ENCODE measurements around the gene LMTK2.
"Not testable (repeated sequence)": the region's sequence is repeated elsewhere in the genome, so short reads cannot be mapped to it uniquely, and the experiment has no call there.

LMTK2 gene

DNA sequence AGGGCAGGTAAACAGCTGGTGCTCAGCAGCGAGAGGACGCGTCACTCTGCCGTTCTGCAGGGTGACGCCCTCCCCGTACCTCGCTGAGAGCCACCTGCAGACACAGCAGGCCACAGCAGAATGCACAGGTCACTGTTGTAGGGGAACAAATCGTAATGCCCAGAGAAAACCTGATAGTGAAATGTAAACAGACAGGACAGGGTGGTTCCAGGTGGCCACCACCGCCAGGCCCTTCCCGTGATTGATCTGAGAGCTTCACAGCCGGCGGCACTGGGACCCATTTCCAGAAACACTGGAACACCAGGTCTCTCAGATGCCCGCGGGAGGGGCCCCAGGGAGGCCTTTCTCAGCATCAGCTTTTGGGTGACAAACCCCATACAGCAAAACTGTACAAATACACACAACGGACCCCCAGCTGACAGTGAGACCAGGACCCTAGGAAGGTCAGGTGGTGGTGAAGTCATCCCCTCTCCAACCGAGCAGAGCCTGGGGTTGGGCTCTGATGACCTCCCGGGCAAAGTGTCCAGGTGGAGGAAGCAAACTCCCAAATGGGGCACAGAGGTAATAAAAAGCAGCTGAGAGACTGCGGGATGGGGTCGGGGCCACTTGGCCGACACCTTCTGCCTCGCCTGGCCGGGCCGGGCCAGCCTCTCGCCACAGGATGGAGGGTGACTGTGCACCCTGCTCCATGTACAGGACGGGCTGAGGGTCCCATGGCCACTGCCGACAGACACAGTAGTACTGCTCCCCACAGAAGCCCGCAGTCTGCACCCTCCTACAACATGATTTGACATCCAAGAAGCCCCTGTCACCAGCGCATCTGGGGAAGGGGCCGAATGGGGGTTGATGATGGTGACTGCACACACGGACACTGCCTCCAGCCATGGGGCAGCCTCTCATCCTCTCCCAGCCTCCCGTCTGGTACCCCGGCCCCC is 109.2 kb downstream of the LMTK2 start:
- no peak for DNase-seq (ENCODE audit: low read depth)
- H3K4me3 ChIP-seq (ENCODE audit: low read depth, low read length) = no peak overlapping the region

GRCh38 chr7:98216941-98217622 is 110.4 kb downstream of the LMTK2 start:
- DNase-seq (ENCODE audit: low read depth) = no peak
- TF ChIP-seq, protein P1, sequence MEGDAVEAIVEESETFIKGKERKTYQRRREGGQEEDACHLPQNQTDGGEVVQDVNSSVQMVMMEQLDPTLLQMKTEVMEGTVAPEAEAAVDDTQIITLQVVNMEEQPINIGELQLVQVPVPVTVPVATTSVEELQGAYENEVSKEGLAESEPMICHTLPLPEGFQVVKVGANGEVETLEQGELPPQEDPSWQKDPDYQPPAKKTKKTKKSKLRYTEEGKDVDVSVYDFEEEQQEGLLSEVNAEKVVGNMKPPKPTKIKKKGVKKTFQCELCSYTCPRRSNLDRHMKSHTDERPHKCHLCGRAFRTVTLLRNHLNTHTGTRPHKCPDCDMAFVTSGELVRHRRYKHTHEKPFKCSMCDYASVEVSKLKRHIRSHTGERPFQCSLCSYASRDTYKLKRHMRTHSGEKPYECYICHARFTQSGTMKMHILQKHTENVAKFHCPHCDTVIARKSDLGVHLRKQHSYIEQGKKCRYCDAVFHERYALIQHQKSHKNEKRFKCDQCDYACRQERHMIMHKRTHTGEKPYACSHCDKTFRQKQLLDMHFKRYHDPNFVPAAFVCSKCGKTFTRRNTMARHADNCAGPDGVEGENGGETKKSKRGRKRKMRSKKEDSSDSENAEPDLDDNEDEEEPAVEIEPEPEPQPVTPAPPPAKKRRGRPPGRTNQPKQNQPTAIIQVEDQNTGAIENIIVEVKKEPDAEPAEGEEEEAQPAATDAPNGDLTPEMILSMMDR (IDR thresholded peaks at IDR 0.05; ENCODE audit: control insufficient read depth, extremely low read depth, insufficient read depth) = no peak

More for the DNA sequence above, 109.2 kb downstream of the LMTK2 start:
- TF ChIP-seq, protein P1 (IDR thresholded peaks at IDR 0.05; ENCODE audit: control insufficient read depth, extremely low read depth, insufficient read depth) = no peak

DNA sequence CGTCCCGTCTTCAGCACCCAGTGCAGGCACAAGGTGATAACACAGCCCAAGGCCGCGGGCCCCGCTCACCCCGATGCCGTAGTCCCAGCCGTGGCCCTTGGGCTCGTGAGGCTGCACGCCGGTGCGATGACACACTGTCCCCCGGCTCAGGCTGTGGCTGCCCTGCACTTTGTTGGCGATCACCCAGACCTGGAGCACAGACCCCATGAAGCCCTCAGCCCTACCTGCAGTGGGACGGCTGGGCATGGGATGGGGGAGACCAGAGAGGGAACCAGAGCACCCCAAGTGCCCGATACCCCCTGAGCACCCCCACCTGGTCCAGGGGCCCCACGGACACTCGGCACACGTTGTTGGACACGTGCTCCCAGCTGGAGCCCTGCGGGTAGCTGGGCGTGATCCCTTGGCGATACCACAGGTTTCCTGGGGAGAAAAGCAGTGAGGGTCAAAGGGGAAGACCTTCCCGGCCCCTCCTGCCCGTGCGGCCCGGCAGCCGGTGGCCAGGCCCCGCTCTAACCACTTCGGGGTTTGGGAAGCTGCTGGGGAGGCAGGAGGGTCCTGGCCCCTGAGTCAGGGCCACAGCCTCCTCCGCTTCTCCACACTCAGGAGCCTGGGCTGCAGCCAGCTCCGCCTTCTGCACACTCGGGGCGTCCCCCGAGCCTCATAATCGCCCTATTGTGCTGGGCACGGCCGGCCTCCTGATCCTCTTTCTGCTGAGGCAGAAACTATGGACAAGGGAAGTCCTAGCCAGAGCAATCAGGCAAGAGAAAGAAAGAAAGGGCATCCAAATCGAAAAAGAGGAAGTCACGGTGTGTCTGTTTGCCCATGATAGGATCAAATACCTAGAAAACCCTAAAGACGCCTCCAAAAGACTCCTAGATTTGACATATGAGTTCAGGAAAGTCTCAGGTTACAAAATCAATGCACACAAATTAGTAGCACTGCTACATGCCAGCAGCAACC is 111.2 kb downstream of the LMTK2 start:
- no peak overlapping the region for H3K4me3 ChIP-seq (ENCODE audit: low read depth, low read length)
- peak; percentile 52 for DNase-seq (ENCODE audit: low read depth)
- TF ChIP-seq, protein P1 (IDR thresholded peaks at IDR 0.05; ENCODE audit: control insufficient read depth, extremely low read depth, insufficient read depth) = no peak

More at GRCh38 chr7:98216941-98217622, 110.4 kb downstream of the LMTK2 start:
- no peak overlapping the region for H3K4me3 ChIP-seq (ENCODE audit: low read depth, low read length)

DNA sequence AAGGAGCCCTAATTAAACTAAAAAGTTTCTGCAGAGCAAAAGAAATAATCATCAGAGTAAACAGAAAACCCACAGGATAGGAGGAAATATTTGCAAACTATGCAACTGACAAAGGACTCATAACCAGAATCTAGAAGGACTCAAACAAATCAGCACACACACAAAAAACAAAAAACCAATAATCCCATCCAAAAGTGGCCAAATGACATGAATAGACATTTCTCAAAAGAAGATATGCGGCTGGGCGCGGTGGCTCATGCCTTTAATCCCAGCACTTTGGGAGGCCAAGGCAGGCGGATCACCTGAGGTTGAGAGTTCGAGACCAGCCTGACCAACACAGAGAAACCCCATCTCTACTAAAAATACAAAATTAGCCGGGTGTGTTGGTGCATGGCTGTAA is 112.7 kb downstream of the LMTK2 start:
- H3K4me3 ChIP-seq (ENCODE audit: low read depth, low read length); DNase-seq (ENCODE audit: low read depth): not testable (repeated sequence)

DNA sequence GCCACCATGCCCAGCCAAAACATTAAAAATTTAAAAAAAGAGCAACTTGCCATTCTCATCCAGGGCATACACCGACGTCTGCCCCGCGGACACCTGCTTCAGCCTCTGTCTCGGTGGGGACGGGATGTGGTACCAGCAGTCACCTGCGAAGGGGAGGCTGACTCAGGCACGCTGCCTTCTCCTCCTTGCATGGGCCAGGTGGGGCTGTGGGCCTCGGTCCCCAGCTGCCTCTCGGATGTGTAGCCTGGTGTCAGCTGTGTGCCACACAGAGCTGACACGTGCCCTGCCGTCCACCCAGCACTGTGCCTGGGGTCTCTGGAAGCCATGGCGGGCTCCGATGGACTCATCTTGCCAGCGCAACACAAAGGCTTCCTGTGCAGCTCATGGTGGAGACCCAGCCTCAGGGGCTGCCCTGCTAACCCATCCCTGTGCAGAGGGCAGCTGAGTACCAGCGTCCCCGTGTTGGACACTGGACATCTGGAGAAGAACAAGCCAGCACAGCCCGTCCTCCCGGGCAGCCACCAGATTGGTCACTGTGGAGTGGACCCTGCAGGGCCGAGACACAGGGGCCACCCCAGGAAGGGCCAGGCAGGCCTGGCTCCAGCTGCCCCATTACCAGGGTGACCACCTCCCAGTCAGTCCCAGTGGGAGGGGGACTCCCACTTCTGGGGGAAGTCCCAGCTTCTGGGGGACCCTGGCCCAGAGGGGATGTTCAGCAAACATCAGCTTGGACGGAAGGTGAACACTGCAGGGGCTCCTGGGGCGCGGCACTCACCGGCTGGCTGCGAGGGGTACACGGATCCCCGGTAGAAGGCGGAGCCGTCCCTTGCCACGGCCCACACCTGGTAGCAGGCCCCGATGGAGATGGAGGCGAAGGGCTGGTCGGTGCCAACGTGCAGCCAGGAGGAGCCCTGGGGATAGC is 115.2 kb downstream of the LMTK2 start:
- TF ChIP-seq, protein P1 (IDR thresholded peaks at IDR 0.05; ENCODE audit: control insufficient read depth, extremely low read depth, insufficient read depth) = no peak
- no peak overlapping the region for H3K4me3 ChIP-seq (ENCODE audit: low read depth, low read length)
- DNase-seq (ENCODE audit: low read depth) = no peak

DNA sequence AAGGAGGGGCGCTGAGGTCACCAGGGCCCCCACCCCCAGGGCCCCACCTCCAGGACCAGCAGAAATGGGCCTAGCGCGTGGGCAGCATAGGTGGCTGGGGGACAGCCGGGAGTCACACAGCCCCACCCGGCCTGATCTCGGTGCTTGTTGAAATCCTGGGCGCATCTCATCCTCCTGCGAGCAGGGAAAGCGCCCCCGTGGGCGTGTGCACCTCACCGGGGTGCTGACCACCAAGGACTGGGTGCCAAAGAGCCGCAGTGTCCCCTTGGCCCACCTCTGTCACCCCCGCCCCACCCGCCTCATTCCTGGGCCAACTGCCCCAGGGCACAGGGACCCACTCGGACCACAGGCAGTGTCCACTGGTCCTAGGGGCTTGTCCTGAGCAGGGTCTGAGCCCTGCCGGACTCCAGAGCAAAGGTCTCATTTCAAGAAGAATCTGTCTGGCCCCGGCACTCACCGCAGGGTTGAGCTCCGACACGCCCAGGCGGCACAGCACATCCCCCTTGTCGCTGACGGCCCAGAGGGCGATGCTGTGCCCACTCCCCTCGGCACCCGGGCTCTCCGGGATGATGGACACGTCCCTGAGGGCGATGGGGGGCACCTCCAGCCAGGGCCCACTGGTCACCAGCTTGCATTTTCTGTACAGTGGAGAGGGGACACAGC is 116.0 kb downstream of the LMTK2 start:
- TF ChIP-seq, protein P1 (IDR thresholded peaks at IDR 0.05; ENCODE audit: control insufficient read depth, extremely low read depth, insufficient read depth) = no peak
- DNase-seq (ENCODE audit: low read depth) = no peak
- no peak overlapping the region for H3K4me3 ChIP-seq (ENCODE audit: low read depth, low read length)
